Measurements from ENCODE around the gene KATNB1. TPM values are rescaled to one million over a fixed set of nuclear protein-coding genes. Genes with fewer than 3 reads are reported as not detected.

The KATNB1 gene
- total RNA-seq, 2 experiments from 2014 or later, result 21.0 to 22.3 TPM

DNA sequence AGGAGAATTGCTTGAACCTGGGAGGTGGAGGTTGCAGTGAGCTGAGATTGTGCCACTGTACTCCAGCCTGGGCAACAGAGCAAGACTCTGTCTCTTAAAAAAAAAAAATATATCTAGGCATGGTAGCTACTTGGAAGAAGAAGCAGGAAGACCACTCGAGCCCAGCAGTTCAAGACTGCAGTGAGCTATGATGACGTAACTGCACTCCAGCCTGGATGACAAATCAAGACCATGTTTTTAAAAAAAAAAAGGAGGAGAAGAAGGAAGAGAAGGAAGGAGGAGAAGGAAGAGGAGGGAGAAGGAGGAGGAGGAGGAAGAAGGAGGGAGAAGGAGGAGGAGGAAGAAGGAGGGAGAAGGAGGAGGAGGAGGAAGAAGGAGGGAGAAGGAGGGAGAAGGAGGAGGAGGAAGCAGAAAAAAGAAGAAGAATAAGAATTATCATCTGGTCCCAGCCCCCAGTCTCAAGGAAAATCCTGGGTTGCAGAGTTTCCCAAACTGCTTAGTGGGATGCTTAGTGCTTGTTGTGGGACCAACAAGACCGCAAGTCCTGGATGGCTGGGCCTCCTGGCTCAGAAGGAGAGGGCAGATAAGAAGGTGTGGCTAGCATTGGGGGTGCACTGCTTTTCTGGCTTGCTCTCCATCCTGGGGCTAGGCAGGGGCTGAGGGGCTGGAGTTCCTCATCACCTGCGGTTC, 44.6 kb upstream of the KATNB1 start:
- Histone ChIP-seq H3K4me3 (ENCODE audit: low read length) (no peak overlapping the region), H3K36me3 (ENCODE audit: insufficient read depth, low read length) (no peaks in the 10 kb centered on the region), H3K27me3 (ENCODE audit: control insufficient read depth in 1 of 2, insufficient read depth in 2 of 2, low read length in 2 of 2) (no peaks in the 10 kb centered on the region), H3K9me3 (ENCODE audit: control insufficient read depth in 1 of 2, insufficient read depth in 1 of 2, low read length in 2 of 2) (no peaks in the 10 kb centered on the region), H3K4me1 (ENCODE audit: insufficient read depth, low read length) (peaks cover 22% of the 10 kb centered on the region), H3K27ac (ENCODE audit: low read depth in 1 of 2, low read length in 2 of 2) (no peak overlapping the region)
- peaks cover 18% of the 10 kb centered on the region for H3K4me1 Mint-ChIP-seq (ENCODE audit: low read depth)
- H3K9me3 Mint-ChIP-seq, result no peaks in the 10 kb centered on the region
- H3K27me3 Mint-ChIP-seq, result no peaks in the 10 kb centered on the region
- ATAC-seq (ENCODE audit: poor library complexity) (no peak), DNase-seq (no peak)
- ChIA-PET CTCF (no interaction called here), POLR2A (no interaction called here)
- TF ChIP-seq, protein P1, sequence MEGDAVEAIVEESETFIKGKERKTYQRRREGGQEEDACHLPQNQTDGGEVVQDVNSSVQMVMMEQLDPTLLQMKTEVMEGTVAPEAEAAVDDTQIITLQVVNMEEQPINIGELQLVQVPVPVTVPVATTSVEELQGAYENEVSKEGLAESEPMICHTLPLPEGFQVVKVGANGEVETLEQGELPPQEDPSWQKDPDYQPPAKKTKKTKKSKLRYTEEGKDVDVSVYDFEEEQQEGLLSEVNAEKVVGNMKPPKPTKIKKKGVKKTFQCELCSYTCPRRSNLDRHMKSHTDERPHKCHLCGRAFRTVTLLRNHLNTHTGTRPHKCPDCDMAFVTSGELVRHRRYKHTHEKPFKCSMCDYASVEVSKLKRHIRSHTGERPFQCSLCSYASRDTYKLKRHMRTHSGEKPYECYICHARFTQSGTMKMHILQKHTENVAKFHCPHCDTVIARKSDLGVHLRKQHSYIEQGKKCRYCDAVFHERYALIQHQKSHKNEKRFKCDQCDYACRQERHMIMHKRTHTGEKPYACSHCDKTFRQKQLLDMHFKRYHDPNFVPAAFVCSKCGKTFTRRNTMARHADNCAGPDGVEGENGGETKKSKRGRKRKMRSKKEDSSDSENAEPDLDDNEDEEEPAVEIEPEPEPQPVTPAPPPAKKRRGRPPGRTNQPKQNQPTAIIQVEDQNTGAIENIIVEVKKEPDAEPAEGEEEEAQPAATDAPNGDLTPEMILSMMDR (IDR thresholded peaks at IDR 0.05), result no peak
- H3K27ac Mint-ChIP-seq, result no peak overlapping the region
- H3K36me3 Mint-ChIP-seq (ENCODE audit: low read depth), result no peaks in the 10 kb centered on the region
- intact Hi-C loops (cut with DNase I, micrococcal nuclease), result no loop called here
- H3K4me3 Mint-ChIP-seq, result no peak overlapping the region

DNA sequence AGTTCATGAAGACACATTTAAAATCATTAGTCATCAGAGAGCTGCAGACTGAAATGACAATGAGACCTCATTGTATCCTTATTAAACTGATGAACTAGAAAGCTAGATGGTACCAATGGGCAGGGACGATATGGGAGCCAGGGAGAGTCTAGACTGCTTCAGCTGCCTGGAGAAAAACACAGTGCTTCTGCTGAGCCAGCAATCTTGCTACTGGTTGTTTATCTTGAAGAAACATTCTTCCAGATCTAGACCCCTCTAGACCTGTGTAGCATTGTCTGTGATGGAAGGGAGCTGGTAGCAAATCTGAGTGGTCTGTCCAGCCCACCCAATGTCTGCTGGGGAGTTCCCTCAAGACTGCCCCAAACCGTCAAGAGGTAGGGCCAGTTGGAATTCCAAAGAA, 42.9 kb upstream of the KATNB1 start:
- Mint-ChIP-seq H3K27ac (no peak overlapping the region), H3K4me3 (no peak overlapping the region), H3K4me1 (ENCODE audit: low read depth) (peaks cover 18% of the 10 kb centered on the region), H3K27me3 (no peaks in the 10 kb centered on the region), H3K36me3 (ENCODE audit: low read depth) (no peaks in the 10 kb centered on the region), H3K9me3 (no peaks in the 10 kb centered on the region)
- Histone ChIP-seq H3K36me3 (ENCODE audit: insufficient read depth, low read length) (no peaks in the 10 kb centered on the region), H3K27me3 (ENCODE audit: control insufficient read depth in 1 of 2, insufficient read depth in 2 of 2, low read length in 2 of 2) (no peaks in the 10 kb centered on the region), H3K4me3 (ENCODE audit: low read length) (no peak overlapping the region), H3K9me3 (ENCODE audit: control insufficient read depth in 1 of 2, insufficient read depth in 1 of 2, low read length in 2 of 2) (no peaks in the 10 kb centered on the region), H3K4me1 (ENCODE audit: insufficient read depth, low read length) (peaks cover 22% of the 10 kb centered on the region), H3K27ac (ENCODE audit: low read depth in 1 of 2, low read length in 2 of 2) (no peak overlapping the region)
- CTCF ChIA-PET, result no interaction called here
- POLR2A ChIA-PET, result no interaction called here
- ATAC-seq (ENCODE audit: poor library complexity) (no peak), DNase-seq (no peak)
- TF ChIP-seq, protein P1 (IDR thresholded peaks at IDR 0.05), result no peak
- intact Hi-C loops (cut with DNase I, micrococcal nuclease), result no loop called here

DNA sequence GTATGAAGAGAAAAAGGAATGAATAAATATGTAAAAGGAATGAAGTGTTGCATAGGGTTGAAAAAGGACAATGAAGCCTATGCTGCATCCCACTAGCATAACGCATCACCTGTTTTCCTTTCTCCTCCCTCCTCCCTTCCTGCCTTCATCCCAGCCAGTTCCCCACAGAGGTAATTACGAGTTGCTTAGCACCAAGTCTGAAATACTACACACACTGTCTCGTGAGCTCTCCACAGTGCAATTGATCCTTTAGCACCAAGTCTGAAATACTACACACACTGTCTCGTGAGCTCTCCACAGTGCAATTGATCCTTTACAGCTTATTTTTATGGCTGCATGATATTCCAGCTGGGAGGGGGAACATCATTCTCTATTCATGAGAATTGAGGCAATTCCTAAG, 42.0 kb upstream of the KATNB1 start:
- H3K4me1 Mint-ChIP-seq (ENCODE audit: low read depth), result peaks cover 18% of the 10 kb centered on the region
- ChIA-PET POLR2A (no interaction called here), CTCF (no interaction called here)
- intact Hi-C loops (cut with DNase I, micrococcal nuclease), result no loop called here
- Histone ChIP-seq H3K9me3 (ENCODE audit: control insufficient read depth in 1 of 2, insufficient read depth in 1 of 2, low read length in 2 of 2) (no peaks in the 10 kb centered on the region), H3K36me3 (ENCODE audit: insufficient read depth, low read length) (no peaks in the 10 kb centered on the region), H3K4me3 (ENCODE audit: low read length) (no peak overlapping the region), H3K27me3 (ENCODE audit: control insufficient read depth in 1 of 2, insufficient read depth in 2 of 2, low read length in 2 of 2) (no peaks in the 10 kb centered on the region), H3K4me1 (ENCODE audit: insufficient read depth, low read length) (peaks cover 22% of the 10 kb centered on the region), H3K27ac (ENCODE audit: low read depth in 1 of 2, low read length in 2 of 2) (no peak overlapping the region)
- ATAC-seq (ENCODE audit: poor library complexity) (no peak), DNase-seq (no peak)
- TF ChIP-seq, protein P1 (IDR thresholded peaks at IDR 0.05), result no peak
- no peaks in the 10 kb centered on the region for H3K27me3 Mint-ChIP-seq
- no peak overlapping the region for H3K27ac Mint-ChIP-seq
- no peak overlapping the region for H3K4me3 Mint-ChIP-seq
- H3K36me3 Mint-ChIP-seq (ENCODE audit: low read depth), result no peaks in the 10 kb centered on the region
- H3K9me3 Mint-ChIP-seq, result no peaks in the 10 kb centered on the region

Measured in CD4-positive, alpha-beta T cell (primary cell).